HG03520 (cell line): ENCODE results near the gene IGSF21.

Experiments
- ATAC-seq: cut with Tn5 transposase; IDR thresholded peaks from one replicate; pipeline ENCODE4 v1.9.1; 2021; ENCODE audit warnings: mild to moderate bottlenecking, moderate library complexity; ENCODE audit not compliant: unreplicated experiment

The IGSF21 gene

GRCh38 chr1:18390953-18391352 lies 283.4 kb downstream of the IGSF21 start:
- no peak for ATAC-seq

GRCh38 chr1:18394563-18395156 lies 287.1 kb downstream of the IGSF21 start:
- ATAC-seq, result no peak

GRCh38 chr1:18396247-18396980 lies 288.8 kb downstream of the IGSF21 start:
- no peak for ATAC-seq

GRCh38 chr1:18397641-18398040 lies 290.0 kb downstream of the IGSF21 start:
- no peak for ATAC-seq

GRCh38 chr1:18398791-18399530 lies 291.4 kb downstream of the IGSF21 start:
- no peak for ATAC-seq

GRCh38 chr1:18400347-18401102 lies 292.9 kb downstream of the IGSF21 start:
- ATAC-seq, result no peak

- no peak for ATAC-seq
These were observed 294.3 kb downstream of the IGSF21 start for GRCh38 chr1:18401921-18402320.

- ATAC-seq, result no peak
These were observed 296.9 kb downstream of the IGSF21 start for GRCh38 chr1:18404460-18404859.

GRCh38 chr1:18407166-18408045 lies 299.8 kb downstream of the IGSF21 start:
- ATAC-seq, result no peak

- no peak for ATAC-seq
These were observed 301.2 kb downstream of the IGSF21 start for GRCh38 chr1:18408656-18409370.

- ATAC-seq, result no peak
These were observed 302.1 kb downstream of the IGSF21 start for GRCh38 chr1:18409609-18410237.

GRCh38 chr1:18410407-18410806 lies 302.8 kb downstream of the IGSF21 start:
- no peak for ATAC-seq

GRCh38 chr1:18411321-18411720 lies 303.7 kb downstream of the IGSF21 start:
- no peak for ATAC-seq

- no peak for ATAC-seq
These were observed 304.4 kb downstream of the IGSF21 start for GRCh38 chr1:18411820-18412641.

GRCh38 chr1:18412882-18413353 lies 305.3 kb downstream of the IGSF21 start:
- no peak for ATAC-seq

- no peak for ATAC-seq
These were observed 306.1 kb downstream of the IGSF21 start for GRCh38 chr1:18413541-18414305.

- no peak for ATAC-seq
These were observed 306.7 kb downstream of the IGSF21 start for GRCh38 chr1:18414321-18414720.
